Measurements from ENCODE around the gene RAB40C. TPM values are rescaled to one million over a fixed set of nuclear protein-coding genes. Genes with fewer than 3 reads are reported as not detected.

RAB40C gene
- total and polyA plus RNA-seq, 2 experiments from 2014 or later, result 30.2 to 32.7 TPM

DNA sequence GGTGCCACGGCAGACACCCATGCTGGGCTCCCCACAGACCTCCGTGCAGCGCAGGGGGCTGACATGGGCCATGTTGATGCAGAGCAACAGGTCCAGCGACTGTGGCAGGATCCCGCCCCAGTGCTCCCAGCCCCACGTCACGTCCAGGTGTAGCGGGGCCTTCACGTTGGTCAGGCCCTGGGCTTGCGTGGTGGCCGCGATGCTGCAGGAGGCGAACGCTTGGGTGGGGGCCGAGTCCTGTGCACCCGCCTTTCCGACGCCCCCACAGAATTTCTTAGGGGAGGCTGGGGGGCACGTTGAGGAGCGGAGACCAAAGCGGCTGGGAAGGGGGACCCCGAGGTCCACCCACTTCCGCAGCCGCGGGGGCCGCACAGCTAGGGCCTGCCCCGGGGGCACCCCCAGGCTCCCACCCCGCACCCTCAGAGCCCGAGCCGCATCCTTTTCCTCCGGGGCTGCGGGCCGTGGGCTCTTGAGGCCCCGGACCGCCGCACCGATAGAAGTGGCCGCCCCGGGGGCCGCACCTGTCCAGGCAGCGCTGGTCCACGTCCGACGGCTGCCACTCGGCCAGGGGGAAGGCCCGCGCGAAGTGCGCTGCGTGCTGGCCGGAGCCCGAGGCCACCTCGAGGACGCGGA, 45.8 kb downstream of the RAB40C start:
- Histone ChIP-seq H3K4me1 (ENCODE audit: insufficient read depth) (peaks cover 24% of the 10 kb centered on the region), H3K9me3 (ENCODE audit: low read depth) (no peaks in the 10 kb centered on the region), H3K4me3 (peak overlapping the region; percentile 73), H3K27me3 (no peaks in the 10 kb centered on the region), H3K4me2 (peak overlapping the region; percentile 98), H3K79me2 (peaks cover 12% of the 10 kb centered on the region), H3K9me2 (replicated peaks; ENCODE audit: insufficient read depth) (no peaks in the 10 kb centered on the region), H4K20me1 (ENCODE audit: insufficient read depth, poor library complexity, severe bottlenecking) (no peaks in the 10 kb centered on the region), H3K36me3 (replicated peaks; ENCODE audit: insufficient read depth, low read depth) (no peaks in the 10 kb centered on the region), H2AFZ (peak overlapping the region; percentile 34), H3K27ac (peak overlapping the region; percentile 99)
- no peak for DNase-seq (ENCODE audit: low spot score)
- TF ChIP-seq EZH2 (IDR thresholded peaks at IDR 0.05; ENCODE audit: borderline replicate concordance) (no peak), EZH2phosphoT487 (IDR thresholded peaks at IDR 0.05; ENCODE audit: low read depth, severe bottlenecking, unreplicated experiment) (no peak)
- TF ChIP-seq, protein P1, sequence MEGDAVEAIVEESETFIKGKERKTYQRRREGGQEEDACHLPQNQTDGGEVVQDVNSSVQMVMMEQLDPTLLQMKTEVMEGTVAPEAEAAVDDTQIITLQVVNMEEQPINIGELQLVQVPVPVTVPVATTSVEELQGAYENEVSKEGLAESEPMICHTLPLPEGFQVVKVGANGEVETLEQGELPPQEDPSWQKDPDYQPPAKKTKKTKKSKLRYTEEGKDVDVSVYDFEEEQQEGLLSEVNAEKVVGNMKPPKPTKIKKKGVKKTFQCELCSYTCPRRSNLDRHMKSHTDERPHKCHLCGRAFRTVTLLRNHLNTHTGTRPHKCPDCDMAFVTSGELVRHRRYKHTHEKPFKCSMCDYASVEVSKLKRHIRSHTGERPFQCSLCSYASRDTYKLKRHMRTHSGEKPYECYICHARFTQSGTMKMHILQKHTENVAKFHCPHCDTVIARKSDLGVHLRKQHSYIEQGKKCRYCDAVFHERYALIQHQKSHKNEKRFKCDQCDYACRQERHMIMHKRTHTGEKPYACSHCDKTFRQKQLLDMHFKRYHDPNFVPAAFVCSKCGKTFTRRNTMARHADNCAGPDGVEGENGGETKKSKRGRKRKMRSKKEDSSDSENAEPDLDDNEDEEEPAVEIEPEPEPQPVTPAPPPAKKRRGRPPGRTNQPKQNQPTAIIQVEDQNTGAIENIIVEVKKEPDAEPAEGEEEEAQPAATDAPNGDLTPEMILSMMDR (IDR thresholded peaks at IDR 0.05; ENCODE audit: poor library complexity), result no peak
- 14% methylated on average over 39 of the region's 55 CpGs for WGBS (ENCODE audit: low lambda C conversion rate, missing lambda C conversion rate)

DNA sequence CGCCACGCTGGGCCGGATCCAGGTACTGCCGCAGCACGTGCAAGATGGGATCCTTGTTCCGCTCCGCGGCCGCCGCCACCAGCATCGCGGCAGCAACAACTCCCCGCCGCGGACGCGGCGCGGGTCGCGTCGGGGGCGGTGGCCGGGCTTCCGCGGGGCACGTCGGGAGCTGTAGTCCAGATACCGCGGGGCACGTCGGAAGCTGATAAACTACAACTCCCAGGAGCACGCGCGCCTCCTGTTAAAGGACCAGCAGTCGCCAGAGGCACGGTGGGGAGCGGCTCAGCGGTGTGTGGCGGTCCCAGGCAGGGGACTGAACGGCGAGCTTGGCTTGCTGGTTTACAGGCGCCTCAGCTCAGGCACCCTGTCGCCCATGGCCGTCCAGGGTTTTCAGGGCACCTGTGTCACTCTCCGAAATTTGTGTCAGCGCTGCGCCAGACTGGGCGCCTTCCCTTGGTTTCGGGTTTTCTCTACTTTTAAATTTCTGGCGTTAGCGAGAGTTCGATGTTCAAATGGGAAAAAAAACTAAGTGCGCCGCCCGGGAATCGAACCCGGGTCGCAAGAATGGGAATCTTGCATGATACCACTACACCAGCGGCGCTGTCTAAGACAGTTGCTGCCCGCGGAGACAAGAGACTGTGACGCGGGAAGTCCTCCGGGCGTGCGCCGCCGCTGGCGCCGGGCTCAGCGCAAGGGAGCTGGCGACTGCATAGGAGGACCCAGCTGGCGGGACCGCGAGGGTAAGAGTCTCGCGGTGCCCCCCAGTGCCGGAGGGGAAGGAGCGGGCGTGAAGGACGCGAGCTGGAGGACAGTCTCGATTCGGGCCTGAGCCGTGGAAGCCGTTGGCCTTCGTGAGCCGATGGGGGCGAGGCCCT, 46.6 kb downstream of the RAB40C start, which contains the start of gene METTL26:
TSS of gene METTL26 (minus strand) at position 100 of the 875 bp plus-strand sequence. CDS start at position 85, 15 bp downstream.
- DNase-seq (ENCODE audit: low spot score), result peak; percentile 97
- Histone ChIP-seq H3K4me1 (ENCODE audit: insufficient read depth) (peaks cover 16% of the 10 kb centered on the region), H2AFZ (peak within 1 kb of the TSS; percentile 86), H3K4me2 (peak within 1 kb of the TSS; percentile 98), H3K79me2 (peaks cover 12% of the 10 kb centered on the region), H3K36me3 (replicated peaks; ENCODE audit: insufficient read depth, low read depth) (no peaks in the 10 kb centered on the region), H3K4me3 (peak within 1 kb of the TSS; percentile 96), H3K9me3 (ENCODE audit: low read depth) (no peaks in the 10 kb centered on the region), H4K20me1 (ENCODE audit: insufficient read depth, poor library complexity, severe bottlenecking) (no peaks in the 10 kb centered on the region), H3K9me2 (replicated peaks; ENCODE audit: insufficient read depth) (no peaks in the 10 kb centered on the region), H3K27me3 (no peaks in the 10 kb centered on the region), H3K27ac (peak within 1 kb of the TSS; percentile 99)
- WGBS (ENCODE audit: low lambda C conversion rate, missing lambda C conversion rate), result 1% methylated on average over 89 of the region's 91 CpGs
- TF ChIP-seq EZH2phosphoT487 (IDR thresholded peaks at IDR 0.05; ENCODE audit: low read depth, severe bottlenecking, unreplicated experiment), result no peak

DNA sequence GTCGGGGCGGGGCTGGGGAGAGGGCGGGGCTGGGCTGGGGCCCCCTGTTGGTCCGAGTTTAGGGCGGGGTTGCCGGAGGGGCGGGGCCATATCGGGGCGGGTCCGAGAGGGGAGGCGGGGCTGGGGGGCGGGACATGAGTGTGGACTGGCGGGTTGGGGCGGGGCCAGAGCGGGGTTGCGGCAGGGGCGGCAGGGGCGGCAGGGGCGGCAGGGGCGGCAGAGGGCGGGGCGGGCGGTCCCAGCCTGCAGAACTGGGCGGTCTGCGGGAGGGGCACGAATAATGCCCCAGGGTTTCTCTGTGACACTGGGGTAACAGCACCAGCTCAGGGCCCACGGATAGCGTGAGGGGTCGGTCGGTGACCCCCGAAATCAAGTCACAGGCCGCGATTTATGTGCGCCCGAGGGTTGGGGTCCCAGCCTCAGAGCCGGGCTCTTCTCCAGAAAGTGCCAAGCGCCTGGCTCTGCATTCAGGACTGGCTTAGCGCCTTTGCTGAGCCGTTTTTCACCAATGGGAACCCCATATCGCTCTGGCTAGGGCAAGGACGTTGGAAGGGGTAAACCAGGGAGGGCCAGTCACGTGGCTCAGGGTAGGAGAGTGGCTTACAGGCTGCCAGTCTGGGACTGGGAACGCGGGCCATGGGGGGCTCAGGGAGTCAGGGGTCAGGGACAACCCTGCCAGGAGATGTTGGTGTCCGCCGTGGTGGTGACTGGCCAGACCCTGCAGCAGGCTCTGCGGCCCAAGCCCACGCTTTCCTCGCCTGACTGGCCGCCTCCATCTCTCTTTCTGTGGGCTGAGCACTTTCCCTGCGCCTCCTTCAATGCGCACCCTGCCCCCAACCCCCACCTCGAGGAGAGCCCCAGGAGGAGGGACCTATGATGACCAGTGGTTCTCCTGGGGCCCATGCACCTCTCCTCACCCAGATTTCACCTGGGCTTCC, 47.5 kb downstream of the RAB40C start:
- H3K79me2 ChIP-seq, result peaks cover 12% of the 10 kb centered on the region
- H3K4me3 ChIP-seq, result peak overlapping the region; percentile 96
- H3K4me2 ChIP-seq, result peak overlapping the region; percentile 98
- TF ChIP-seq, protein P1 (IDR thresholded peaks at IDR 0.05; ENCODE audit: poor library complexity), result no peak
- TF ChIP-seq EZH2phosphoT487 (IDR thresholded peaks at IDR 0.05; ENCODE audit: low read depth, severe bottlenecking, unreplicated experiment), result no peak
- TF ChIP-seq EZH2 (IDR thresholded peaks at IDR 0.05; ENCODE audit: borderline replicate concordance), result no peak
- no peaks in the 10 kb centered on the region for H4K20me1 ChIP-seq (ENCODE audit: insufficient read depth, poor library complexity, severe bottlenecking)
- peak overlapping the region; percentile 67 for H2AFZ ChIP-seq
- 26% methylated on average over 40 of the region's 53 CpGs for WGBS (ENCODE audit: low lambda C conversion rate, missing lambda C conversion rate)
- no peaks in the 10 kb centered on the region for H3K36me3 ChIP-seq (replicated peaks; ENCODE audit: insufficient read depth, low read depth)
- H3K4me1 ChIP-seq (ENCODE audit: insufficient read depth), result peaks cover 17% of the 10 kb centered on the region
- peak overlapping the region; percentile 99 for H3K27ac ChIP-seq
- DNase-seq (ENCODE audit: low spot score), result peak; percentile 97
- H3K27me3 ChIP-seq, result no peaks in the 10 kb centered on the region
- H3K9me3 ChIP-seq (ENCODE audit: low read depth), result no peaks in the 10 kb centered on the region
- H3K9me2 ChIP-seq (replicated peaks; ENCODE audit: insufficient read depth), result no peaks in the 10 kb centered on the region

Data from hepatocyte (in vitro differentiated cells).